GM12864 (cell line): ENCODE results near the gene GALNT18.

Source experiments
- DNase-seq: peaks from one replicate; pipeline ENCODE4 v3.0.0-alpha.2; 2011; ENCODE audit warnings: low read depth
- H3K4me3 ChIP-seq: 2 replicates; pipeline ENCODE4 v1.5.1; 2011; ENCODE audit warnings: mild to moderate bottlenecking, low read depth, low read length, control low read depth
- TF ChIP-seq, protein P1 (sequence below): IDR thresholded peaks from 2 replicates; pipeline ENCODE4 v1.5.1; 2011; ENCODE audit warnings: low read depth, mild to moderate bottlenecking, moderate library complexity, low read length, control low read depth, inconsistent platforms; ENCODE audit errors: missing control alignments

The GALNT18 gene

DNA sequence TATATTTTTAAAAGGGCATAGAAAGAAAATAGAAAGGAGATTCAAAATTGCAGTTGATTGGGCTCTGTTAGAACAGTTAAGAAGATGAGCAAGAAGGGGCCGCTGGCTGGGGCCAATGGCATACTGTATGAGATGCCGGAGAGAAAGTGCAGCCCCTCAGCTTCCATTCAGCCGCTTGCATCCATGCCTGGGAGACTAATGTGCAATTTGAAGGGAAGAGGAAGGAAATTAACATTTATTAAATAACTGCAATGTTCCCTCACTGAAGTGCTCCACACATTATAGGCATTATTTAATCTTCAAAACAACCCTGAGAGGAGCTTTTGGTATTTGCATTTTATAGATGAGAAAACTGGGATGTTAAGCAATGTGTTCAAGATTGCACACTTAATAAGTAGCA, 224.0 kb downstream of the GALNT18 start:
- TF ChIP-seq, protein P1, sequence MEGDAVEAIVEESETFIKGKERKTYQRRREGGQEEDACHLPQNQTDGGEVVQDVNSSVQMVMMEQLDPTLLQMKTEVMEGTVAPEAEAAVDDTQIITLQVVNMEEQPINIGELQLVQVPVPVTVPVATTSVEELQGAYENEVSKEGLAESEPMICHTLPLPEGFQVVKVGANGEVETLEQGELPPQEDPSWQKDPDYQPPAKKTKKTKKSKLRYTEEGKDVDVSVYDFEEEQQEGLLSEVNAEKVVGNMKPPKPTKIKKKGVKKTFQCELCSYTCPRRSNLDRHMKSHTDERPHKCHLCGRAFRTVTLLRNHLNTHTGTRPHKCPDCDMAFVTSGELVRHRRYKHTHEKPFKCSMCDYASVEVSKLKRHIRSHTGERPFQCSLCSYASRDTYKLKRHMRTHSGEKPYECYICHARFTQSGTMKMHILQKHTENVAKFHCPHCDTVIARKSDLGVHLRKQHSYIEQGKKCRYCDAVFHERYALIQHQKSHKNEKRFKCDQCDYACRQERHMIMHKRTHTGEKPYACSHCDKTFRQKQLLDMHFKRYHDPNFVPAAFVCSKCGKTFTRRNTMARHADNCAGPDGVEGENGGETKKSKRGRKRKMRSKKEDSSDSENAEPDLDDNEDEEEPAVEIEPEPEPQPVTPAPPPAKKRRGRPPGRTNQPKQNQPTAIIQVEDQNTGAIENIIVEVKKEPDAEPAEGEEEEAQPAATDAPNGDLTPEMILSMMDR: no peak
- DNase-seq: no peak

DNA sequence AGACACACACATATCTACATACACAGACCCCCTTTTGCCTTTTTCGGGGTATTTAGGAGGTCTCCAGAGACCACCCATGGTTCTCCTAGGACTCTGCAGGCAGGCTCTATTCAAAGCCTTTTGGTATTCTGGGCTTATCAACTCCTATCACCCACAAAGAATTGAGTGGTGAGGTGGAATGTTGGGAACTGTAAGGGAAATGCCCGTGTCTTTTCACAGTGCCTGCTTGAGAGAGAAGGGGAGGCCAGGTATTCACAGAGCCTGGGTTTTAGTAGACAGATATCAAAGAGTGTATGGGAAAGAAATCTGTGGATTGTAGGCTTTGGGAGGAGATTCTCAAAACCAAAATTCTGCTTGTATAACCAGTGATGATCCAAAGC, 224.8 kb downstream of the GALNT18 start:
- H3K4me3 ChIP-seq: no peak overlapping the region
- DNase-seq: no peak
- TF ChIP-seq, protein P1: no peak

More for the DNA sequence above, 224.0 kb downstream of the GALNT18 start:
- H3K4me3 ChIP-seq: no peak overlapping the region

DNA sequence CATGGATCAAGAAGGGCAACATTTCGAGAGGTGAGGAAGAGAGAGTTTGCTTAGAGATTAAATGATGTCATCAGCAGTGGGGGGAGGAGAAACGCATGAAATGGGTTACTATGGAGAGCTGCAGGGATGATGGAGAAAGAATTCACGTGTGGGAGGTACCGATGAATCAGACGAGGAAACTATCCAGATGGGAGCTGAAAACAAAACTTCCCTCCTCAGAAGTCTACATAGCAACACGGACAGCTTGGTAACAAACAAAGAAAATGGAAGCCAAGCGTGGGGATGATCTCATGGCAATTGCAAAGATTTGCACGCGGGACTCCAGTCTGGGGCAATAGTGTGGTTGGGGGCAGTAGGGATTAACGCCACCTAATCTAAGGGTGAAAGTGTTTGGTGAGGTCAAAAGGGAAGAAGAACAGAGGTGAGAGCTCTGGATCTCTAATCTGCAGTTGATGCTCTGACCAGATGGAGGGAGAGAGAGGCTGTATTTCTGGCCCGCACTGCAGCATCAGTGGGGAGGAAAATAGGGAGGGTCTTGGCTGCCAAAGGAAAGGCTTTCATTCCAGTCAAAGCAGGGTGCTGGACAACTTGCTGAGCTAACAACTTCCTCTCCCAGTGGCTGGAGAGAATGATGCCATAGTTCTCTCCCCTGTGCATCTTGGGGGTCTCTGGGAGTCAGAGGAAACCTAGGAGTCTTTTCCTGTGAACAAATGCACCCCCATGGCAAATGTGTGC, 225.3 kb downstream of the GALNT18 start:
- no peak for DNase-seq
- no peak overlapping the region for H3K4me3 ChIP-seq
- TF ChIP-seq, protein P1: no peak

DNA sequence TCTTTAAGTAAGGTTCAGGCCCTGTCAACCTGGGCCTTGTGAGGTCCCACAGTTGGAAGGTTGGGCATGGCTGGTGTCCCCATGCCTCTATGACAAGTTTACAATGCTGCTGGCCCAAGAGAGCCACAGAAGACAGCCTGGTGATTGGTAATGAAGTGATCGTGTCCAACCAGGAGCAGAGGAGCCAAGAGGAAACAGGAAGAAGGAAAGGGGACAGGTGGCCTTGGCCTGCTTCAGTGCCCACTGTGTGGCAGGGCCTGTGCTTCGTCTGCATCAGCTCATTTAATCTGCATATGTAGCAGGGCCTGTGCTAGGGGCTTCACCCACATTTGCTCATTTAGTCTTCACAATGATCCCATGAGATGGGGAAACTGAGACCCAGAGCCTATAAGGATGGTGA, 226.7 kb downstream of the GALNT18 start:
- no peak for DNase-seq
- TF ChIP-seq, protein P1: no peak
- no peak overlapping the region for H3K4me3 ChIP-seq

DNA sequence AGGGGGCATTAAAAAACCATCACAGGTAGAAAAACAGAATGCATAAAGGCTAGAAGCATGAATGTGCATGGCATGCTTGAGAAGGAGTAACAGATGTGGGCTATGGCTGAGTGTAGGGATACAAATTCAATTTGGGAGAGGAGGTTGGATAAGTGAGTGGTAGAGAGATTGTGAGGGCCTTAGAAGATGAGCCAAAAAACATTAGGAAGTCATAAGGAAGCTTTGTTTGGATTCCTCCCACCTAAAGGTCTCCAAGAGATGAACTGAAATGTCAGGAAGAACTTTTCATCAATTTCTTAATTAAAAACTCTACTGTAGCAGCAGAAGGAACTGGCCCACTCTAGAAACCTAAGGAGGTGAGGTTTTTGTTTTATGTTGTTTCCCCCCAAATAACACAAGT, 227.6 kb downstream of the GALNT18 start:
- no peak for DNase-seq
- TF ChIP-seq, protein P1: no peak

DNA sequence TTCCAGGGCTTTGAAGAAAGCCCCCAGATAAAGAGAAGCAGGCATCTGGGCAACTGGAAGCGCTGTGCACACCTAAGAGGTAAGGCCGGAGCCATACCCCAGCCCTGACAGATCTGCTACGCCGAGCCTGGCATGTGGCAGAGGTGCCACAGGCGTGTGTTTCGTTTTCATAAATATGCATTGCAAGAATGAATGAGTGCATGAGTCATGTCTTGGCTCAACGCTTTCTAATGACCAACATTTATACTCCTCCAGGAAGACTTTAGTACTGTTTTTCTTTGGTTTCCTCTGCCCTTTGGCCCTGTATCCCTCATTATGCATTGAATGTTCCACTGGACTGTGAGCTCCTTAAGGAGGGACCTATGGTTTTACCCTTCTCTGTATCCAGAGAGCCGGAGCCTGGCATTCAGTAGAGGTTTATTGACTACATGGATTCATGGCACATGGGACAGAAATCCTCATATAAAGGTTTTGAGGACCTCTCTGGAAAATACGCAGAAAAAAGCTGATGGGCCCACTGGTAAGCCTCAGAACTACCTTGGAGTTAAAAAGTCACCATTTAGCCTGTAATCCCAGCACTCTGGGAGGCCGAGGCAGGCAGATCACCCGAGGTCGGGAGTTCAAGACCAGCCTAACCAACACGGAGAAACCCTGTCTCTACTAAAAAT, 229.9 kb downstream of the GALNT18 start:
- no peak for DNase-seq
- TF ChIP-seq, protein P1: no peak
- H3K4me3 ChIP-seq: no peak overlapping the region

More for the DNA sequence above, 227.6 kb downstream of the GALNT18 start:
- no peak overlapping the region for H3K4me3 ChIP-seq
